ENCODE data around the gene CTNND2.

CTNND2 gene

DNA sequence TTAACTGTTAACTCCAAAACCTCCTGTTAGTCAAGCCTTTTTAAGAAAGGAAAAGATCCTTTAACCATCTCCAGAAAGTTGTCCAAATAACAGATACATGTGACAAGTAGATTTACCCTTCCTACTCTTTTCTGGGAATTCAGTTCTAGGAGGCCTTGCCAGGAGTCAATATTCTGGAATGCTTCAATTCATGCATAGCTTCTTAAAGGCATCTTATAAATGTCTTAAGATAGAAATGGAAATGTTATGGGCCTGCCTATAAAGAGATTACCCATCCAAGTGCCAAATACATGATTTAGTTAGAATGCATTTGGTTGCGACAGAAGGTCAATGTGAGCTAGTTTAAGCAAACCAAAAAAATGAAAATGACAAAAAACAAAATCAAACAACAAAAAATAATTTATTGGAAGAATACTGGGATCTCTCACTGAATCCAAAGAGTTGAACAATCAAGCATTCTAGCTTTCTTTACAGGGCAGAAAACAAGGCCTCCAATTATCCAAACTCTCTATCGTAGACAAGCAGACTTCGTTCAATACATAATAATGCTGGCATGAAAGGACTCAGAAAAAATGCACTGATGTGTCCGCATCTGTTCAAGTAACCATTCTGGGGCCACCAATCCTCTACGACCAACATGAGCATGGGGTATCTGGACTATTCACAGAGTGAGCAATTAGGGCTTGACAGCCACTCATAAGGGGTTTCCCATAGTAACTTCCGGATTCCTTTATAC lies 188.6 kb downstream of the CTNND2 start:
- ChIA-PET POLR2A (ENCODE audit: low non-redundant PET) (no interaction called here), CTCF (interaction anchor here (0.6 kb wide), 1 partner anchor 80 kb away, joined by 3 read pairs; no protein-coding TSS in a partner anchor)
- H3K27ac ChIP-seq: no peak overlapping the region
- no peak for DNase-seq (ENCODE audit: low spot score)
- TF ChIP-seq, protein P1, sequence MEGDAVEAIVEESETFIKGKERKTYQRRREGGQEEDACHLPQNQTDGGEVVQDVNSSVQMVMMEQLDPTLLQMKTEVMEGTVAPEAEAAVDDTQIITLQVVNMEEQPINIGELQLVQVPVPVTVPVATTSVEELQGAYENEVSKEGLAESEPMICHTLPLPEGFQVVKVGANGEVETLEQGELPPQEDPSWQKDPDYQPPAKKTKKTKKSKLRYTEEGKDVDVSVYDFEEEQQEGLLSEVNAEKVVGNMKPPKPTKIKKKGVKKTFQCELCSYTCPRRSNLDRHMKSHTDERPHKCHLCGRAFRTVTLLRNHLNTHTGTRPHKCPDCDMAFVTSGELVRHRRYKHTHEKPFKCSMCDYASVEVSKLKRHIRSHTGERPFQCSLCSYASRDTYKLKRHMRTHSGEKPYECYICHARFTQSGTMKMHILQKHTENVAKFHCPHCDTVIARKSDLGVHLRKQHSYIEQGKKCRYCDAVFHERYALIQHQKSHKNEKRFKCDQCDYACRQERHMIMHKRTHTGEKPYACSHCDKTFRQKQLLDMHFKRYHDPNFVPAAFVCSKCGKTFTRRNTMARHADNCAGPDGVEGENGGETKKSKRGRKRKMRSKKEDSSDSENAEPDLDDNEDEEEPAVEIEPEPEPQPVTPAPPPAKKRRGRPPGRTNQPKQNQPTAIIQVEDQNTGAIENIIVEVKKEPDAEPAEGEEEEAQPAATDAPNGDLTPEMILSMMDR (conservative IDR thresholded peaks at IDR 0.05; ENCODE audit: low read depth): no peak

DNA sequence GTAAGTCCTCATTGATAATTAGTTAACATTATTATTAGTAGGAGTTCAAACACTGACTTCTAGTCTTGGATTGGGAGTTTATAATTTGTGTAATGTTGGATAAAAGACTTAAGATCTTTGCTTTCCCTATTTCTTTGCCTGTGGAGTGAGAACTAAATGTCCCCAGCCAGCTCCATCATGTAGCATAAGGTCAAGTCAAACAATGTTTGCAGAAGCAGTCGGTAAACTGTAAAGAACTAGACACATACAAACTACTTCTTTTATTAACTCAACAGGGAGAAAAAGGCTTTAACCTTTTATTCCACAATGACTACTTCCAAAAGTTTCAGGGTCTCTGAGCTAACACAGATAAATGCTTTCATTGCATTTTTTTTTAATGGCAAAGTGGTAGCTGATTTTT lies 192.3 kb downstream of the CTNND2 start:
- ChIA-PET CTCF (no interaction called here), POLR2A (ENCODE audit: low non-redundant PET) (no interaction called here)
- H3K27ac ChIP-seq: no peak overlapping the region
- no peak for DNase-seq (ENCODE audit: low spot score)
- TF ChIP-seq, protein P1 (conservative IDR thresholded peaks at IDR 0.05; ENCODE audit: low read depth): no peak

DNA sequence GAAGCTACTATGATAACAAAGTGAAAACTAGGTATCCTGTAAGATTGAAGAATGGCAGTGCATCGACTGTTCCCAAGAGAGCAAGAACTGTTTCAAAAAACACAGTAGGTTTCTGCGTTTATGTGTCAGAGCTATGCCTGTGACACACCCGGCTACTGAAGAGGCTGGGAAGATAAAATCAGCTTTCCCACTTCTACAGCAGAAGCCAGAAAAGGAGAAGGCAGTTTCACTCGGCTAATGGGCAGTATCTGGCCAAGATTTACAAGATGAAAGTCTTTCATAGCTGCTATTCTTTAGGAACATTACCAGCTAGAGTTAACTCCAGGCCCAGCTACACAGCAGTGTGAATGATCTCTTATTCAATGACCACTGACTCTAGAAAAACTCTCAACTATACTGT lies 195.2 kb downstream of the CTNND2 start:
- ChIA-PET CTCF (interaction anchor here (0.5 kb wide), 1 partner anchor 12 kb away, joined by 3 read pairs; no protein-coding TSS in a partner anchor), POLR2A (ENCODE audit: low non-redundant PET) (no interaction called here)

DNA sequence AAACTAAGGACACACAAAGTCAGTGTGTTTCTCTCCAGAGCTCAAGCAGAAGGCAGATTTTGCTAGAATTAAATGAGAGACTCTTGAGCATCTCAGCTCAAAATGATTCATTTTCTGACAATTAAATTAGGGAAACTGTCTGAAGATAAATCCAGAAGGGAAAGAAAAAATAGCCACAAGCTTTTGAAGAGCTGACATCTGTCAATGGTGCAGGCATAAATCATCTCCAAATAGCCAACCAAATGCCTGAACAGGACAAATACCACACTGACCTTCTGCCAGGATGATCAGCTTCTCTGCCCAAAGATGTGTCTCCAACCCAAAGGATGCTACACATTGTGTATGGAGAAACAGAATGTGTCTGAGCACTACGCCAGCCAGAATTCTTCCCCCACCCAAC lies 199.3 kb downstream of the CTNND2 start:
- no peak for DNase-seq (ENCODE audit: low spot score)
- ChIA-PET CTCF (no interaction called here), POLR2A (ENCODE audit: low non-redundant PET) (no interaction called here)
- no peak overlapping the region for H3K27ac ChIP-seq
- TF ChIP-seq, protein P1 (conservative IDR thresholded peaks at IDR 0.05; ENCODE audit: low read depth): no peak

More for the DNA sequence above, 195.2 kb downstream of the CTNND2 start:
- TF ChIP-seq, protein P1 (conservative IDR thresholded peaks at IDR 0.05; ENCODE audit: low read depth): no peak
- no peak overlapping the region for H3K27ac ChIP-seq
- DNase-seq (ENCODE audit: low spot score): no peak

DNA sequence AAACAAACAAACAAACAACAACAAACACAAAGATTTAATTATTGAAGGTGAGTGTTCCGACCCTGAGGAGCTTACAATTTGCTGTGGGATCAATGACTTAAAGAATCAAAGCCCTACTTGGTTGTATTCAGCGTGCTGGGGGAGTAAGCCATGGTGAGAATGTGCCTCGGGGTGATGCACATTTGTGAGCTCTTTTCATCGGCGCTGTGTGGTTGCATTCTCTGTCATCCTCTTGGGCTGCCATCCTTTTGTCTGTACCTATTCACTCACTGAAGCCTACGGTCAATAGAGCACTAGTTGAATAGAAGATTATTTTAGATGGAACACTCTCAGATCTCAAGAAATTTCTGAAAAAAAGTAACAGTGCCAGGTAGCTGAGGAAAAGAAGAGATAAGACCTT lies 203.9 kb downstream of the CTNND2 start:
- CTCF ChIA-PET: no interaction called here
- TF ChIP-seq, protein P1 (conservative IDR thresholded peaks at IDR 0.05; ENCODE audit: low read depth): no peak
- POLR2A ChIA-PET (ENCODE audit: low non-redundant PET): no interaction called here

DNA sequence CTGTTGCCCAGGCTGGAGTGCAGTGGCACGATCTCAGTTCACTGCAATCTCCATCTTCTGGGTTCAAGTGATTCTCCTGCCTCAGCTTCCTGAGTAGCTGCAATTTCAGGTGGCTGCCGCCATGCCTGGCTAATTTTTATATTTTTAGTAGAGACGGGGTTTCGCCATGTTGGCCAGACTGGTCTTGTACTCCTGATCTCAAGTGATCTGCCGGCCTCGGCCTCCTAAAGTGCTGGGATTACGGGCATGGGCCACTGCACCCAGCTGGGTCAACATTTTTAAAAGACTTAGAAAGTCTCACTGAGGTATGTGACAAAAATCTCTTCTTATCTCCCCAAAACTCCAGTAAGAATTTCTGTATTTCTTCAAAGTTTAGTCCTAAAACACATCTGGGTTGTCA lies 211.6 kb downstream of the CTNND2 start:
- TF ChIP-seq, protein P1 (conservative IDR thresholded peaks at IDR 0.05; ENCODE audit: low read depth): no peak
- ChIA-PET CTCF (no interaction called here), POLR2A (ENCODE audit: low non-redundant PET) (no interaction called here)
- no peak for DNase-seq (ENCODE audit: low spot score)
- no peak overlapping the region for H3K27ac ChIP-seq

More for the DNA sequence above, 203.9 kb downstream of the CTNND2 start:
- DNase-seq (ENCODE audit: low spot score): no peak
- H3K27ac ChIP-seq: no peak overlapping the region

Data from RWPE1 (cell line).